ENCODE results near the gene NPHS1. TPM values are rescaled to one million over a fixed set of nuclear protein-coding genes. Genes with fewer than 3 reads are reported as not detected.
A peak's percentile ranks its signal among the peaks of the same experiment; 100 is the strongest.
"Not testable (repeated sequence)": the region's sequence is repeated elsewhere in the genome, so short reads cannot be mapped to it uniquely, and the experiment has no call there.

Gene NPHS1
- total RNA-seq, 1 donor from 2014 or later, result 0.06 TPM

- DNase-seq (ENCODE audit: low spot score), result no peak
Observed at GRCh38 chr19:35851213-35852028, 883 bp downstream of the NPHS1 start.

- no peak for DNase-seq (ENCODE audit: low spot score)
Observed at GRCh38 chr19:35848919-35849505, 3.3 kb downstream of the NPHS1 start.

GRCh38 chr19:35848486-35848885, 3.8 kb downstream of the NPHS1 start:
- DNase-seq (ENCODE audit: low spot score), result no peak

- DNase-seq (ENCODE audit: low spot score), result no peak
Observed at GRCh38 chr19:35847911-35848310, 4.4 kb downstream of the NPHS1 start.

- DNase-seq (ENCODE audit: low spot score), result no peak
Observed at GRCh38 chr19:35846038-35846668, 6.2 kb downstream of the NPHS1 start.

- no peak for DNase-seq (ENCODE audit: low spot score)
Observed at GRCh38 chr19:35845215-35846037, 6.9 kb downstream of the NPHS1 start.

- DNase-seq (ENCODE audit: low spot score), result no peak
Observed at GRCh38 chr19:35844482-35845214, 7.7 kb downstream of the NPHS1 start.

- peak; percentile 15 for DNase-seq (ENCODE audit: low spot score)
Observed at GRCh38 chr19:35843676-35844481, 8.4 kb downstream of the NPHS1 start.

GRCh38 chr19:35842666-35843272, 9.5 kb downstream of the NPHS1 start:
- no peak for DNase-seq (ENCODE audit: low spot score)

- no peak for DNase-seq (ENCODE audit: low spot score)
Observed at GRCh38 chr19:35841961-35842595, 10.2 kb downstream of the NPHS1 start.

GRCh38 chr19:35836096-35836495, 16.2 kb downstream of the NPHS1 start:
- DNase-seq (ENCODE audit: low spot score), result not testable (repeated sequence)

- DNase-seq (ENCODE audit: low spot score), result no peak
Observed at GRCh38 chr19:35833972-35834371, 18.3 kb downstream of the NPHS1 start.

- DNase-seq (ENCODE audit: low spot score), result no peak
Observed at GRCh38 chr19:35832054-35832453, 20.2 kb downstream of the NPHS1 start.

GRCh38 chr19:35830986-35831385, 21.3 kb downstream of the NPHS1 start:
- DNase-seq (ENCODE audit: low spot score), result no peak

GRCh38 chr19:35828692-35829301, 23.5 kb downstream of the NPHS1 start:
- peak; percentile 65 for DNase-seq (ENCODE audit: low spot score)

- DNase-seq (ENCODE audit: low spot score), result no peak
Observed at GRCh38 chr19:35824150-35824549, 28.2 kb downstream of the NPHS1 start.

- DNase-seq (ENCODE audit: low spot score), result no peak
Observed at GRCh38 chr19:35822579-35822978, 29.7 kb downstream of the NPHS1 start.

- DNase-seq (ENCODE audit: low spot score), result no peak
Observed at GRCh38 chr19:35818445-35818844, 33.9 kb downstream of the NPHS1 start.

- DNase-seq (ENCODE audit: low spot score), result no peak
Observed at GRCh38 chr19:35816846-35817245, 35.5 kb downstream of the NPHS1 start.

Data from mucosa of gallbladder (tissue), 1 donor.